ENCODE measurements around the gene SREBF1. TPM values are rescaled to one million over a fixed set of nuclear protein-coding genes. Genes with fewer than 3 reads are reported as not detected.

The SREBF1 gene
- polyA plus RNA-seq, 3 donors = 7.6 to 35.9 (median 10.5) TPM

DNA sequence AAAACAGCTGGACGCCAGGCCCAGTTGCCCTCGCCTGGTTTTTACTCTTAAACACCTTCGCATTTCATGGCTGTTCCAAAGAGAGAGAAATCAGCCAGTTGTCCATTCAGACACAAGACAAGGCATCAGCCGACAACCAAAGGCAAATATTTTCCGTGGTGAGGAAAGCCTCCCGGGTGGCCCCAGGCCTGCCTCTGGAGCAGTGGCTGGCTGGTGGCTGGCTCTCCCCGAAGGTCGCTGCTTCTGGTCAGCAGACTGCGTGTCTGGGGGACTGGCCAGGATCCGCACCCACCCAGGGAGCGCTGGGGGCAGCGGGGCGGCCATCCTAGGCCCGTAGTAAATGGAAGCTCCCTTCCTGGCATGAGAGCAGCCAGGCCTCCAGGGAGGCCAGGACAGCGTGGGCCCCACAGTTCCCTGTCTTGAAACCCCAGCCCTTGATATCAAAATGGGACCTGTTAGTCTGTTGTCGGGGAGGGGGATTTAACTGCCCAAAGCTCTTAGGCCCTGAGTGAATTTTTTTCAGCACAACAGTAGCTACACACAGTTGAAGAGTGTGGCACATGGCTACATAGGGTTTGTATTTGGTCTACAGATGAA, 57.7 kb downstream of the SREBF1 start:
- Mint-ChIP-seq H3K27me3 (ENCODE audit: low read depth in 3 of 3) (peaks cover 34 to 46% (median 38%) of the 10 kb centered on the region in 3 donors), H3K9me3 (peaks cover 0 to 7% (median 4%) of the 10 kb centered on the region in 7 donors), H3K27ac (no peak overlapping the region), H3K36me3 (peaks cover 4 to 5% of the 10 kb centered on the region in 2 donors), H3K4me1 (peaks cover 20% of the 10 kb centered on the region), H3K4me3 (no peak overlapping the region)
- 88% methylated on average over 14 of the region's 16 CpGs for WGBS (ENCODE audit: insufficient coverage)
- intact Hi-C loops (cut with micrococcal nuclease) = no loop called here
- TF ChIP-seq, protein P1, sequence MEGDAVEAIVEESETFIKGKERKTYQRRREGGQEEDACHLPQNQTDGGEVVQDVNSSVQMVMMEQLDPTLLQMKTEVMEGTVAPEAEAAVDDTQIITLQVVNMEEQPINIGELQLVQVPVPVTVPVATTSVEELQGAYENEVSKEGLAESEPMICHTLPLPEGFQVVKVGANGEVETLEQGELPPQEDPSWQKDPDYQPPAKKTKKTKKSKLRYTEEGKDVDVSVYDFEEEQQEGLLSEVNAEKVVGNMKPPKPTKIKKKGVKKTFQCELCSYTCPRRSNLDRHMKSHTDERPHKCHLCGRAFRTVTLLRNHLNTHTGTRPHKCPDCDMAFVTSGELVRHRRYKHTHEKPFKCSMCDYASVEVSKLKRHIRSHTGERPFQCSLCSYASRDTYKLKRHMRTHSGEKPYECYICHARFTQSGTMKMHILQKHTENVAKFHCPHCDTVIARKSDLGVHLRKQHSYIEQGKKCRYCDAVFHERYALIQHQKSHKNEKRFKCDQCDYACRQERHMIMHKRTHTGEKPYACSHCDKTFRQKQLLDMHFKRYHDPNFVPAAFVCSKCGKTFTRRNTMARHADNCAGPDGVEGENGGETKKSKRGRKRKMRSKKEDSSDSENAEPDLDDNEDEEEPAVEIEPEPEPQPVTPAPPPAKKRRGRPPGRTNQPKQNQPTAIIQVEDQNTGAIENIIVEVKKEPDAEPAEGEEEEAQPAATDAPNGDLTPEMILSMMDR (IDR thresholded peaks at IDR 0.05) = no peak
- no peak overlapping the region for H3K4me2 ChIP-seq (replicated peaks; ENCODE audit: extremely low read depth, low read length, poor library complexity, severe bottlenecking)
- H3K4me3 ChIP-seq (replicated peaks in 1 of 3; ENCODE audit: low read depth in 2 of 3, low read length in 3 of 3) = no peak overlapping the region
- no peak overlapping the region for H2AFZ ChIP-seq (ENCODE audit: insufficient read depth, low read depth, low read length, poor library complexity, severe bottlenecking)
- H3K27me3 ChIP-seq (ENCODE audit: control insufficient read depth in 2 of 2, insufficient read depth in 2 of 2, low read length in 2 of 2) = peaks cover 25 to 32% of the 10 kb centered on the region in 2 donors
- peaks cover 18 to 35% of the 10 kb centered on the region in 2 donors for H3K4me1 ChIP-seq (ENCODE audit: control insufficient read depth in 1 of 2, insufficient read depth in 2 of 2, low read length in 2 of 2)
- no peaks in the 10 kb centered on the region for H3K9me3 ChIP-seq (replicated peaks in 1 of 2; ENCODE audit: control insufficient read depth in 1 of 2, insufficient read depth in 1 of 2, low read length in 2 of 2)
- H3K79me2 ChIP-seq (ENCODE audit: insufficient read depth, low read length) = no peaks in the 10 kb centered on the region
- no peak for DNase-seq
- peaks cover 96% of the 10 kb centered on the region for H4K20me1 ChIP-seq (ENCODE audit: insufficient read depth, low read length)
- no peaks in the 10 kb centered on the region for H3K36me3 ChIP-seq (replicated peaks in 1 of 2; ENCODE audit: control insufficient read depth in 1 of 2, insufficient read depth in 2 of 2, low read length in 2 of 2)
- no peak overlapping the region for H3K9ac ChIP-seq (ENCODE audit: insufficient read depth, low read length, poor library complexity, severe bottlenecking)
- no peak overlapping the region for H3K27ac ChIP-seq (ENCODE audit: low read depth in 1 of 2, low read length in 2 of 2)

DNA sequence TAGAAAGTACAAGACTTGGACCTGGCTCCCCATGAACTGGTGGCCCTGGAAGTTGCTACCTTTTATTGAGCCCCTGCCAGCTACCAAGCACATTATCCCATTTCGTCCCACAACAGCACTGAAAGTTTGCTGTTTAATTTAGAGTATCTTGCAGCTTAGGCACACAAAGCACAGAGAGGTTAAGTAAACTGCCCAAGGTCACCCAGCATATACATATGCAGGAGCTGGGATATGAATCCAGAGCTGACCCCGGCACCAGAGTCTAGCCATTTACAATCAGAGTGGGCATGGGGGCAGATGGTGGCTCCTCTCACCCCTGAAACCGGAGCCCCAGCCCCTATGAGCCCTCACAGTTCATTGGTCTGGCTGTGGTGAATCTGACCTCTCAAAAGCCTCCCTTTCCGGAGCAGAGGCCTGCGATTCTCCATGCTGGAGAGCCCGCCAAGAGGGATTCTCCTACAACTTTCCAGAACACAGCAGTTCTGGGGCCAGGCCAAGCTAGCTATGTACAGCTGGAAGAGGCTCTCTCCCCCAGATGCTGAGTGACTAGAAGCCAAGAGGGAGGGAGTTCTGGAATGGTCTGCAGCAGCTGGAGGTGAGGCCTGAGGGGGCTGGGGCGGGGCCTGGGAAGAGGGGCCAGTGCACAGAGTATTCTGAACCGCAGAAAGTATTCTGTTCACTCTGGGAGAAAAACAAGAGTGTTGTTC, 58.3 kb downstream of the SREBF1 start:
- no peak overlapping the region for H3K4me2 ChIP-seq (replicated peaks; ENCODE audit: extremely low read depth, low read length, poor library complexity, severe bottlenecking)
- H3K4me3 Mint-ChIP-seq = no peak overlapping the region
- H3K9me3 ChIP-seq (replicated peaks in 1 of 2; ENCODE audit: control insufficient read depth in 1 of 2, insufficient read depth in 1 of 2, low read length in 2 of 2) = no peaks in the 10 kb centered on the region
- no peak overlapping the region for H2AFZ ChIP-seq (ENCODE audit: insufficient read depth, low read depth, low read length, poor library complexity, severe bottlenecking)
- no peak for DNase-seq
- H3K27me3 Mint-ChIP-seq (ENCODE audit: low read depth in 3 of 3) = peaks cover 29 to 39% (median 32%) of the 10 kb centered on the region in 3 donors
- no peak overlapping the region for H3K27ac Mint-ChIP-seq
- H3K79me2 ChIP-seq (ENCODE audit: insufficient read depth, low read length) = no peaks in the 10 kb centered on the region
- H3K9ac ChIP-seq (ENCODE audit: insufficient read depth, low read length, poor library complexity, severe bottlenecking) = no peak overlapping the region
- H3K4me3 ChIP-seq (replicated peaks in 1 of 3; ENCODE audit: low read depth in 2 of 3, low read length in 3 of 3) = no peak overlapping the region
- no peak overlapping the region for H3K27ac ChIP-seq (ENCODE audit: low read depth in 1 of 2, low read length in 2 of 2)
- WGBS (ENCODE audit: insufficient coverage) = 95% methylated on average over 4 of the region's 8 CpGs
- TF ChIP-seq, protein P1 (IDR thresholded peaks at IDR 0.05) = no peak
- peaks cover 16 to 29% of the 10 kb centered on the region in 2 donors for H3K4me1 ChIP-seq (ENCODE audit: control insufficient read depth in 1 of 2, insufficient read depth in 2 of 2, low read length in 2 of 2)
- intact Hi-C loops (cut with micrococcal nuclease) = no loop called here
- peaks cover 5 to 6% of the 10 kb centered on the region in 2 donors for H3K36me3 Mint-ChIP-seq
- H3K9me3 Mint-ChIP-seq = peaks cover 0 to 7% (median 3%) of the 10 kb centered on the region in 7 donors
- peaks cover 94% of the 10 kb centered on the region for H4K20me1 ChIP-seq (ENCODE audit: insufficient read depth, low read length)
- no peaks in the 10 kb centered on the region for H3K36me3 ChIP-seq (replicated peaks in 1 of 2; ENCODE audit: control insufficient read depth in 1 of 2, insufficient read depth in 2 of 2, low read length in 2 of 2)
- peaks cover 19 to 26% of the 10 kb centered on the region in 2 donors for H3K27me3 ChIP-seq (ENCODE audit: control insufficient read depth in 2 of 2, insufficient read depth in 2 of 2, low read length in 2 of 2)
- H3K4me1 Mint-ChIP-seq = peaks cover 17% of the 10 kb centered on the region

All from CD14-positive monocyte (primary cell).